ENCODE data around the gene PTPRE. TPM values are rescaled to one million over a fixed set of nuclear protein-coding genes. Genes with fewer than 3 reads are reported as not detected.

Gene PTPRE
- total and polyA plus RNA-seq, 2 of the 4 experiments (the other 2 are of a cell fraction): 0.34 to 0.54 TPM

DNA sequence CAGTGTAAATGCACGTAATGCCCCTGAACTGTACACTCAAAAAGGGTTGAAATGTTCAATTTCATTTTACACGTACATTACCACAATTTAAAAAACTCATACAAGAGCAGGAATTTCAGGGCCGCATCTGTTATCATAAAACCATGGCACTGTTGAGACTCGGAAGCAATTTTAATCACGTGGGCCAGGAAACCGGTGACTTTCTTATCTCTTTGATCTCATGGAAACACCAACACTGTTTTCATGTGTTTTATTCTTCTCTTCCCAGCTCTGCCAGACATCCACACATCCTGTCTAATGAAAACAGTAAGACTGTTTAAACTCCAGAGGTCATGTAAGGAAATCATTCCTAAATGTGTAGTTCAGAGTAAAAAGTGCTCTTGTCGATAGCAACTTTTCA is 35.9 kb downstream of the PTPRE start:
- Histone ChIP-seq H2AK9ac (replicated peaks; ENCODE audit: low read depth, low read length, poor library complexity) (no peak overlapping the region), H3K36me3 (ENCODE audit: control insufficient read depth, insufficient read depth, low read length) (no peaks in the 10 kb centered on the region), H3K27me3 (ENCODE audit: control insufficient read depth, insufficient read depth, low read length) (no peaks in the 10 kb centered on the region), H4K20me1 (ENCODE audit: insufficient read depth, low read length) (no peaks in the 10 kb centered on the region; the same call in 1 of the 2 replicates), H2AFZ (replicated peaks; ENCODE audit: low read length, poor library complexity) (no peak overlapping the region), H3K9me3 (ENCODE audit: control insufficient read depth, insufficient read depth, low read length) (no peaks in the 10 kb centered on the region), H3K9ac (ENCODE audit: low read depth, low read length) (no peak overlapping the region), H2AK5ac (ENCODE audit: low read depth, low read length) (no peak overlapping the region), H4K8ac (ENCODE audit: low read depth in 2 of 2, low read length in 2 of 2) (no peak overlapping the region), H3K9me1 (ENCODE audit: insufficient read depth, low read length) (no peaks in the 10 kb centered on the region), H3K4ac (ENCODE audit: low read depth, low read length) (no peak overlapping the region), H3K4me3 (ENCODE audit: insufficient read depth, low read depth, low read length) (no peak overlapping the region), H3K79me1 (ENCODE audit: low read depth in 1 of 2, low read length in 2 of 2) (no peaks in the 10 kb centered on the region), H2BK120ac (ENCODE audit: low read depth, low read length) (no peak overlapping the region), H3K56ac (ENCODE audit: extremely low read depth, insufficient read depth, low read length) (no peak overlapping the region), H2BK5ac (ENCODE audit: low read depth, low read length, poor library complexity, severe bottlenecking) (no peak overlapping the region), H2BK20ac (ENCODE audit: low read depth, low read length) (no peak overlapping the region), H3K4me2 (ENCODE audit: low read depth, low read length) (no peak overlapping the region), H4K5ac (ENCODE audit: low read depth, low read length) (no peak overlapping the region), H3K27ac (ENCODE audit: insufficient read depth, low read length) (no peak overlapping the region), H3K4me1 (ENCODE audit: control insufficient read depth, insufficient read depth, low read length) (no peaks in the 10 kb centered on the region), H3K18ac (ENCODE audit: low read depth, low read length) (no peak overlapping the region), H4K91ac (ENCODE audit: insufficient read depth, low read depth, low read length) (no peak overlapping the region), H3K23ac (ENCODE audit: low read depth, low read length) (no peak overlapping the region), H2BK15ac (ENCODE audit: low read depth, low read length) (no peak overlapping the region), H3K14ac (replicated peaks; ENCODE audit: low read depth, low read length) (no peak overlapping the region)
- ATAC-seq (ENCODE audit: low read depth) (no peak), DNase-seq (no peak)
- in situ Hi-C loops (cut with MboI; ENCODE audit: low sequenced_read_pairs): no loop called here
- POLR2A ChIA-PET (ENCODE audit: unreplicated experiment): no interaction called here
- CTCF ChIA-PET: no interaction called here
- intact Hi-C loops (cut with micrococcal nuclease): no loop called here
- TF ChIP-seq MXI1 (IDR thresholded peaks at IDR 0.05; ENCODE audit: borderline replicate concordance, low read depth, low read length): no peak
- no peak for TF ChIP-seq POLR2A (IDR thresholded peaks at IDR 0.05; ENCODE audit: low read depth, low read length)
- TF ChIP-seq MAFK (IDR thresholded peaks at IDR 0.05; ENCODE audit: low read depth, low read length): no peak
- no peak for TF ChIP-seq RCOR1 (IDR thresholded peaks at IDR 0.05; ENCODE audit: insufficient replicate concordance, low read length)
- no peak for TF ChIP-seq RFX5 (IDR thresholded peaks at IDR 0.05; ENCODE audit: low read depth, low read length)
- TF ChIP-seq SMC3 (IDR thresholded peaks at IDR 0.05; ENCODE audit: low read depth, low read length): no peak
- TF ChIP-seq, protein P1, sequence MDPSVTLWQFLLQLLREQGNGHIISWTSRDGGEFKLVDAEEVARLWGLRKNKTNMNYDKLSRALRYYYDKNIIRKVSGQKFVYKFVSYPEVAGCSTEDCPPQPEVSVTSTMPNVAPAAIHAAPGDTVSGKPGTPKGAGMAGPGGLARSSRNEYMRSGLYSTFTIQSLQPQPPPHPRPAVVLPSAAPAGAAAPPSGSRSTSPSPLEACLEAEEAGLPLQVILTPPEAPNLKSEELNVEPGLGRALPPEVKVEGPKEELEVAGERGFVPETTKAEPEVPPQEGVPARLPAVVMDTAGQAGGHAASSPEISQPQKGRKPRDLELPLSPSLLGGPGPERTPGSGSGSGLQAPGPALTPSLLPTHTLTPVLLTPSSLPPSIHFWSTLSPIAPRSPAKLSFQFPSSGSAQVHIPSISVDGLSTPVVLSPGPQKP (IDR thresholded peaks at IDR 0.05; ENCODE audit: borderline replicate concordance, low read depth, low read length): no peak
- no peak for TF ChIP-seq NFE2L2 (IDR thresholded peaks at IDR 0.05; ENCODE audit: low read depth, low read length)
- no peak for TF ChIP-seq CHD1 (IDR thresholded peaks at IDR 0.05; ENCODE audit: low read depth, low read length)
- TF ChIP-seq RAD21 (IDR thresholded peaks at IDR 0.05; ENCODE audit: low read length): no peak
- dilution Hi-C loops (cut with HindIII; ENCODE audit: low sequenced_read_pairs, unreplicated experiment): no loop called here
- no CpG with 5 or more reads among the region's 7 CpGs for WGBS, 2 experiments (ENCODE audit: extremely low coverage in 2 of 2, insufficient read length in 1 of 2)
- no TSS peak for BruUV-seq (replicated peaks)
